GM18505 (cell line): ENCODE results near the gene BCL7A.

ENCODE experiments used
- ATAC-seq: cut with Tn5 transposase; IDR thresholded peaks from one replicate; pipeline ENCODE4 v1.9.1; 2021; ENCODE audit not compliant: unreplicated experiment
- POLR2A ChIP-seq: IDR thresholded peaks from 4 replicates; pipeline ENCODE4 v1.6.1; 2011; ENCODE audit warnings: borderline replicate concordance; ENCODE audit not compliant: insufficient read depth, insufficient read length; ENCODE audit errors: extremely low read depth

Gene BCL7A

DNA sequence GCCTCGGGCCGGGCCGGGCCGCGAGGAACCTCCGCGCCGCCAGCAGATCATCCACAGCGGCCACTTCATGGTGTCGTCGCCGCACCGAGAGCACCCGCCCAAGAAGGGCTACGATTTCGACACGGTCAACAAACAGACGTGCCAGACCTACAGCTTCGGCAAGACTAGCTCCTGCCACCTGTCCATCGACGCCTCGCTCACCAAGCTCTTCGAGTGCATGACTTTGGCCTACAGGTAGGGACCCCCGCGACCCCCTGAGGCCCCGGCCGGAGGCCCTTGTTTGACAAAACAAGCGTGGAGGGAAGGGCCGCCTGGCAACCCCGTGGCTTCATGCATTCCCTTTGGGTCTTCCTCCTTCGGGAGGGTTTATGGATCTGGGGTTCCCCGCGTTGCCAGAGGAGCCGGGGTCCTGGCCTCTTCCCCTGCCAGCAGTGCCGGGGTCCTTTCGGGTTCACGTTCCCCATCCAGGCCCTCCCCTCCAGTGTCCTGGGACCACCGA lies 57.4 kb downstream of the BCL7A start:
- TF ChIP-seq POLR2A = no peak
- ATAC-seq = no peak

- no peak for ATAC-seq
- no peak for TF ChIP-seq POLR2A
Measured at GRCh38 chr12:122079532-122080081, 57.9 kb downstream of the BCL7A start.

- TF ChIP-seq POLR2A = no peak
- ATAC-seq = no peak
Measured at GRCh38 chr12:122080149-122081082, 58.7 kb downstream of the BCL7A start.

DNA sequence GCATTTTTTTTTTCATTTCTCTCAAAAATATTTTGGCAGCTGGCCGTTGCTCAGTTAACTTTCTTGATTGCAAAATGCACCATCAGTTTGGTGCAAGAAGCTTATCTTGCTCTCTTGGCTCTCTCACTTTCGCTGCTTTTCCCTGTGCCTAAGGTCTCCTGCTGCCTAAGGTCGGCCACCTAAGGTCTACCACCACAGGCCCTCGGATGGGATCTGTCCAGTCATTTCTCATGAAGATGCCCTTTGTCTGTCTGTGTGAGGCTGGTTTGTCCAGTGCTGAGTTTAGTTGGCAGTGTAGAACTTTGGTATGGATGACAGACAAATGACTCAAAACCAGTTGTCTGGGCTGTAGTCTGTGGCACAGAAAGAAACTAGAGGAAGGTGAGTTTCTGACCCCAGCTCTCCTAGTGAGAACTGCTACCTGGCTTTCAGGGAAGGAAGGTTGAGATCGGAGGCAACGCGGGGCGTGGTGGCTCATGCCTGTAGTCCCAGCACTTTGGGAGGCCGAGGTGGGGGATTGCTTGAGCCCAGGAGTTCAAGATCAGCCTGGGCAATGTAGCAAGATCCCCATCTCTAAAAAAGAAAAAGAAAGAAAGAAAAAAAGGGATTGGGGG lies 59.5 kb downstream of the BCL7A start:
- TF ChIP-seq POLR2A = no peak
- no peak for ATAC-seq

DNA sequence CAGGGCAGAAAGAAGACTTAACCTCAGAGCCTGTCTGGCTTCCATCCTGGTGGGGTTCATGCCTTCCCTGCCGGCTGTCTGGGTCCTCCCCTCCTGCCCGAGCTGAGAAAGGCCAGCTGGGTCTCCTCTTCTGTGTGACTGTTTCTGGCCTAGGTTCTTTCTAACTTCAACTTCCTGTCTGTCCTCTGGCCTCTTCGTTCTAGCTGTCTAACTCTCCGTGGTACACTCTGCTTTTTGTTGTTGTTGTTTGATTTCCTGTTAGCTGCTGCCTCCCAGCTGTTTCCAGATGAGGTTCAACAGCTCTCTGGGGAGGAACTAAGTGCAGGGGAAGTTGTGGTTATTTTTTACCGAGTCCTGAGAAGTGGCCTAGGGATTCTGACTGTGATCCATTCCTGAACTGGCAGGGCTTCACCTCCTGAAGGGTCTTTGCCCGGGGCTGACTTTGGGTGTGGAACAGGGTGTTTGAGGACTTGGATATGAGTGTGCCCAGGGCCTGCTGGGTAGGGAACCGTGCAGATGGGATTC lies 60.1 kb downstream of the BCL7A start:
- peak; percentile 32 for ATAC-seq
- TF ChIP-seq POLR2A = peak; percentile 30

- no peak for ATAC-seq
- TF ChIP-seq POLR2A = no peak
Measured at GRCh38 chr12:122082621-122083356, 61.1 kb downstream of the BCL7A start.

DNA sequence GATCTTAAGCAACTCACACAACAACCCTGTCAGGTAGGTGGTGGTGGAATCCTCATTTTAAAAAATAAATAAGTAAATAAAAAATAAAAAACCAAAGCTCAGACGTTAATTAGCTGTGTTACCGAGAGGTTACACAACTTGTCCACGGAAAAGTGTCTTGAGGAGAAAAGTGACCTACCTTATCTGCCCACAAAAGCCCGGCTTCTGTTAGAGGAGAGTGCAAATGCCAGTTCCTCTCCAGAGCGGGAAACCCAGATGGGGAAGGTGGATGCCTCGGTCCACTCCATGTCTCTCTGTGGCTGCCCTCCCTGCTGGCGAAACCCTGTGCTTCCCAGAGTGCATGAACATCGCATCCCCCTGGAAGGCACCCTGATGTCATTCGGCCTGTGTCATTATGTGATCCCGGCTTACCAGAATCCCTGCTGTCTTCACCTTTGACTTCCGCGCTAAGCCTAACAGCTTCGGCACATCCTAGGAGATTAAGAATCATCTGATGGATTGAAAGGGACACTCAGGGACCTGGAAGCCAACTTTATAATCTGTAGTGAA lies 63.2 kb downstream of the BCL7A start:
- TF ChIP-seq POLR2A = no peak
- ATAC-seq = no peak

GRCh38 chr12:122085591-122085990 lies 63.9 kb downstream of the BCL7A start:
- no peak for ATAC-seq

GRCh38 chr12:122086116-122086515 lies 64.4 kb downstream of the BCL7A start:
- ATAC-seq = no peak

More at GRCh38 chr12:122085591-122085990, 63.9 kb downstream of the BCL7A start:
- no peak for TF ChIP-seq POLR2A

GRCh38 chr12:122086641-122087285 lies 65.1 kb downstream of the BCL7A start:
- no peak for ATAC-seq
- no peak for TF ChIP-seq POLR2A

More at GRCh38 chr12:122086116-122086515, 64.4 kb downstream of the BCL7A start:
- TF ChIP-seq POLR2A = no peak

- no peak for TF ChIP-seq POLR2A
- ATAC-seq = no peak
Measured at GRCh38 chr12:122087431-122088178, 65.9 kb downstream of the BCL7A start.

- no peak for TF ChIP-seq POLR2A
- no peak for ATAC-seq
Measured at GRCh38 chr12:122088179-122088810, 66.6 kb downstream of the BCL7A start.

DNA sequence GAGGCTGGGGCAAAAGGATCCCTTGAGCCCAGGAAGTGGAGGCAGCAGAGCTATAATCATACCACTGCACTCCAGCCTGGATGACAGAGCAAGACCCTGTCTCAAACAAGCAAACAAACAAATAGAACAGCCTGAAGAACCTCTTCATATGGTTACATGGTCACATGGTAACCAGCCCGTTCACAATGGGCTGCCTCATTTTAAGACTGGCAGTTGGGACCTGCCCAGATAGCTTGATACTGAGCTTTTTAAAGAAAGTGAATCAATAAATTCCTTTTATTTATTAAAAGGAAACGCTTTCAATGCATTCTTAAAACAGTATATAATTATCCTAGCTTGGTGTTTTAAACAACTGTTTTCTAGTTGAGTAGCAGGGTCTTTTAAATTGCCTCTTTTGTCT lies 67.4 kb downstream of the BCL7A start:
- no peak for ATAC-seq
- no peak for TF ChIP-seq POLR2A
